Psoas muscle (tissue), 8 donors: ENCODE results near the gene RFT1. TPM values are rescaled to one million over a fixed set of nuclear protein-coding genes. Genes with fewer than 3 reads are reported as not detected.
A peak's percentile ranks its signal among the peaks of the same experiment; 100 is the strongest.

Source experiments
- ATAC-seq, 4 donors: fragments of 200-7000 bp; cut with Tn5 transposase; one replicate each; pipeline ENCODE4 v1.9.1; 2020; ENCODE audit warnings: moderate library complexity in 3 of 4, mild to moderate bottlenecking in 2 of 4
- DNase-seq, 2 donors: peaks; one replicate each; pipeline ENCODE4 v3.0.0-alpha.2; 2020
- H3K27ac ChIP-seq: fragments of 200-600 bp; one replicate; pipeline ENCODE4 v1.8.0; 2022
- H3K27me3 ChIP-seq, 3 donors: fragments of 200-600 bp in 1 of 3; one replicate each; pipeline versions ENCODE4 v1.6.1 to v1.8.0; 2013 to 2022; ENCODE audit warnings: low read length in 2 of 3, mild to moderate bottlenecking in 2 of 3, moderate library complexity in 1 of 3; ENCODE audit not compliant: insufficient read depth in 3 of 3
- H3K36me3 ChIP-seq, 2 donors: fragments of 200-600 bp in 1 of 2; one replicate each; pipeline versions ENCODE4 v1.6.1 to v1.8.0; 2013 to 2022; ENCODE audit warnings: low read depth in 1 of 2, mild to moderate bottlenecking in 1 of 2, moderate library complexity in 1 of 2; ENCODE audit not compliant: insufficient read depth in 1 of 2
- H3K4me1 ChIP-seq: fragments of 200-600 bp; one replicate; pipeline ENCODE4 v1.8.0; 2022
- H3K4me3 ChIP-seq: fragments of 200-600 bp; one replicate; pipeline ENCODE4 v1.8.0; 2022; ENCODE audit warnings: mild to moderate bottlenecking
- H3K9me3 ChIP-seq: fragments of 200-600 bp; one replicate; pipeline ENCODE4 v1.8.0; 2022
- WGBS, 3 donors: extraction: QIAGEN DNeasy Blood & Tissue Kit; methylation state at CpG; one replicate each; pipeline versions ENCODE4 v1.1.6 to v1.1.7; 2013; 5-methylcytosine and 5-hydroxymethylcytosine counted together
- intact Hi-C, 2 donors: fragments of 100-400 bp; cut with DNase I; formaldehyde crosslinking; loops; one replicate each; pipeline versions ENCODE4 v1.11.0 to v1.14.2; 2022
- polyA plus RNA-seq, 3 donors: library from polyadenylated mRNA; stranded (reverse); fragments of 200-250 nt; gene quantifications; one replicate each; pipeline ENCODE4 v1.2.3, GENCODE V29; 2013
- total RNA-seq, 4 donors: library from RNA; stranded (reverse); fragmentation: NEBNext Ultra II Directional in 2 of 4; extraction: Animal tissue kit (Norgen Biotek cat#: 25700) in 2 of 4; gene quantifications; one replicate each; pipeline versions ENCODE4 v1.2.1 to v1.2.4, GENCODE V29; 2021 to 2023
- TF ChIP-seq, protein P1 (sequence below): fragments of 200-600 bp; IDR thresholded peaks from one replicate; pipeline ENCODE4 v1.8.0; 2022; ENCODE audit warnings: antibody characterized with exemption
- donor health status: healthy with polysubstance abuse.
- donor health status: DM: no; HTN: no; CAD: no; lungs with moderate emphysema.
- donor health status: Bipolar disorder and iron deficiency.
- donor health status: healthy.
- donor health status: DM: yes; HTN: yes; CAD: no.
- donor health status: DM: no; HTN: no; CAD: no.
- donor health status: DM: no; HTN: no; CAD: no.
- donor health status: DM: yes; HTN: yes; CAD: no.

The RFT1 gene
- total and polyA plus RNA-seq, 7 donors: 5.4 to 13.2 (median 6.9) TPM

DNA sequence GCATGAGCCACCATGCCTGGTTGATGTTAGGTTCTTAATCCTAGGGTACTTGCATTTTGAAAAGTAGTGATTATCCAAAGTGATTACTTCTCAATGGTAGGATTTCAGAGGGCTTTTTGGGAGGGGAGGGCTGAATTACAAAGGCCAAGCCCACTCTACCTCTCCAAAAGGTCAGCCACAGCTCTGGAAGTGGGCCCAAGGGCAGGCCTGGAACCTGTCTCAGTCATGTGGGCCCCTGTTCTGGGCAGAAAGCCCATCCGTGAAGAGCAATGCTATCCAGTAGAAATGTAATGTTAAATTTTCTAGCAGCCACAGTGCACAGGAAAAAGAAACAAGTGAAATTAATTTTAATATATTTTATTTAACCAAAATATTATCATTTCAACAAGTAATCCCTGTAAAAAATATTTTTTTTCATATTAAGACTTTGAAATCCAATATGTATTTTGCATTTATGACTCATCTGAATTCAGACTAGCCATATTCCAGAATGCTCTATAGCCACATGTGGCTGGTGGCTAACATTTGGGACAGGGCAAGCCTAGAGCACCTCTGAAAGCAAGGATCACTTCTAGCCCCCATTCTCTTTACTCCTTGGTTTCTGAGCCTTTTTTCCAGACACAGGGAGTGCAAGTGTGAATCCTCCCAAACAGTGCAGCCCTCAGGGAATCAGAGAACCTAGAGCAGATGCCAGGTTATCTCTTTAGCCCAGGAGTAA is 16.8 kb downstream of the RFT1 start:
- TF ChIP-seq, protein P1, sequence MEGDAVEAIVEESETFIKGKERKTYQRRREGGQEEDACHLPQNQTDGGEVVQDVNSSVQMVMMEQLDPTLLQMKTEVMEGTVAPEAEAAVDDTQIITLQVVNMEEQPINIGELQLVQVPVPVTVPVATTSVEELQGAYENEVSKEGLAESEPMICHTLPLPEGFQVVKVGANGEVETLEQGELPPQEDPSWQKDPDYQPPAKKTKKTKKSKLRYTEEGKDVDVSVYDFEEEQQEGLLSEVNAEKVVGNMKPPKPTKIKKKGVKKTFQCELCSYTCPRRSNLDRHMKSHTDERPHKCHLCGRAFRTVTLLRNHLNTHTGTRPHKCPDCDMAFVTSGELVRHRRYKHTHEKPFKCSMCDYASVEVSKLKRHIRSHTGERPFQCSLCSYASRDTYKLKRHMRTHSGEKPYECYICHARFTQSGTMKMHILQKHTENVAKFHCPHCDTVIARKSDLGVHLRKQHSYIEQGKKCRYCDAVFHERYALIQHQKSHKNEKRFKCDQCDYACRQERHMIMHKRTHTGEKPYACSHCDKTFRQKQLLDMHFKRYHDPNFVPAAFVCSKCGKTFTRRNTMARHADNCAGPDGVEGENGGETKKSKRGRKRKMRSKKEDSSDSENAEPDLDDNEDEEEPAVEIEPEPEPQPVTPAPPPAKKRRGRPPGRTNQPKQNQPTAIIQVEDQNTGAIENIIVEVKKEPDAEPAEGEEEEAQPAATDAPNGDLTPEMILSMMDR: no peak
- Histone ChIP-seq H3K36me3 (peaks cover 3 to 72% of the 10 kb centered on the region in 2 donors), H3K27ac (peak overlapping the region; percentile 79), H3K4me3 (no peak overlapping the region), H3K9me3 (no peaks in the 10 kb centered on the region), H3K27me3 (no peaks in the 10 kb centered on the region), H3K4me1 (peaks cover 28% of the 10 kb centered on the region)
- 25 to 53% (median 39%) methylated on average over 1 of the region's 1 CpG for WGBS, 3 donors
- DNase-seq (peak; percentile 42 to 69), ATAC-seq (peak; percentile 71 to 87 (median 85))
- intact Hi-C loops: loop anchor here (1.0 kb wide), 2 partner anchors 82 to 83 kb away; no protein-coding TSS in a partner anchor

DNA sequence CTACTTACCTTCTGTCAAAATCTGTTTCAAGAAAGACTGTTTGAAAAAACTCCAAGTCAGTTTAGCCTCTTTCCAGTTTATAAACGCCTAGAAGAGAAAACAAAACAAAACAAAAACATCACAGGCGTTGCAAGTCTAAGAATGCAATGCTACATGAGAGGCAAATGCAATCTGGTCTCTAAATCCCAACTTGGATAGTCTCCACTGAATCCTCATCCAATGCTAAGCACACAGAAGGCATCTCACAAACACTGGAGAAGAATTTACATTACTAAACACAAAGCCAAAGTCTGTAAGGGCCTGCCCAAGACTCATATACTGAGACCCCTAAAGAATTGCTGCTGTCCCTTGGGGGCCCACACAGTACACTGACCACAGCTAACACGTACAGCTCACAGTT is 18.4 kb downstream of the RFT1 start:
- no peak overlapping the region for H3K27ac ChIP-seq
- peaks cover 28% of the 10 kb centered on the region for H3K4me1 ChIP-seq
- H3K9me3 ChIP-seq: no peaks in the 10 kb centered on the region
- peaks cover 3 to 58% of the 10 kb centered on the region in 2 donors for H3K36me3 ChIP-seq
- ATAC-seq (no peak), DNase-seq (no peak)
- no peak overlapping the region for H3K4me3 ChIP-seq
- intact Hi-C loops: no loop called here
- H3K27me3 ChIP-seq: no peaks in the 10 kb centered on the region
- TF ChIP-seq, protein P1: no peak
- 32 to 54% (median 41%) methylated on average over 3 of the region's 3 CpGs for WGBS, 3 donors

DNA sequence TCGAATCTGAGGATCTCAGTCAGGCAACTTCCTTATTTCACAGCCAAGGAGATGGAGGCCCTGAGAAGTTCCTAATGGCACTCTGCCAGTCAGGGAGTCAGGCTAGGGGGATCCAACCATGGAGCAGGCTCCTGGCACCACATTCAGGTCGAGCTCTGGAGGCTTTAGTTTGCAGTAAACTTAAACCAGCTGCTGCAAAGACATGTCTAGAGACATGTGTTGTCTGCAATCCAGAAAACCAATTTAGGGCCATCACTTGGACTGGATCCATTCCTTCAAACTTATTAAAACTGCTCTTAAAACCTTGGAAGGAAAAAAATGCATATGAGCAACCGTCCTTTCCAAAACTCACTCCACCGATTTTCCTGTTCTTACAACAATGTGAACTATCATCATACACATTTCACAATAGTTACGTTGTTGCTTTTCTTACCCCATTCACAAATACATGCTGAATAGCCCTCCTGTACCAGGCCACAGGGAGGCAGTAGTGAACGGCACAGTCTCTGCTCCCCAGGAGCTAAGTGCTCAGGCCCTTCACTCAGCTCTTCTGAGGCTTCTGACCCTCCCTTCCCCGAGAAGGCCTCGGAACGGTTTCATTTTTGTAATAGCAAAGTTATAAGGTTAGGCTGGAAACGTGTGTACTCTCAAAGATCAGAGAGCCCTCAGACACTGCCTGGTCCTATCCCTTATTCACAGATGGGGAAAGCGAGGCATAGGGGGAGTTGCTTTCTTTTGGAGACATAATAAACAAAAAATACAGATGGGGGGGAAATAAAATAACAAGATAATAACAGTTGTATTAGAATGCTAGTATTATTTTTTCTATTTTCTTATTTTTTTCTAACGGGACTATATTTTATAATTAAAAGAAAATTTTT is 20.1 kb downstream of the RFT1 start:
- Histone ChIP-seq H3K27me3 (no peaks in the 10 kb centered on the region), H3K36me3 (peaks cover 3 to 61% of the 10 kb centered on the region in 2 donors), H3K4me3 (no peak overlapping the region), H3K4me1 (peaks cover 28% of the 10 kb centered on the region), H3K27ac (no peak overlapping the region), H3K9me3 (no peaks in the 10 kb centered on the region)
- intact Hi-C loops: no loop called here
- TF ChIP-seq, protein P1: peak; percentile 30
- DNase-seq: peak; percentile 56 to 75
- peak in 3 of 4 donors; percentile 45 to 56 (median 56) for ATAC-seq
- WGBS, 3 donors: 65 to 73% (median 69%) methylated on average over 12 of the region's 12 CpGs

DNA sequence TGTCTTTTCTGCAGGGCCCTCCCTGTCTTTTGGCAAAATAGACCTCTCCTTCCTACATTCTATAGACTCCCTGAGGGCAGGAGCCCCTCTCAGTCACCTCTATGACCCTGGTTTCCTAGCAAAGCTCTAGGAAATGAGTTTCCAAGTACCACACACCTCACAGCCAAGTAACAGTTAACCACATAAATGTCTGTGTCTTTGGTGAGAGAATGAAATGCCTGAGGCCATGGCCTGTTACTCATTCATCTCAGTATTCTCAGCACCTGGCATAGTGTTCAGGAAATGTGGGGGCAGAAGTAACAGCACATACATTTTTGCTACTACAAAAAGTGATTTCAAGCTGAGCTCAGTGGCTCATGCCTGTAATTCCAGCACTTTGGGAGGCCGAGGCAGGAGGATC is 21.0 kb downstream of the RFT1 start:
- ATAC-seq (no peak), DNase-seq (no peak)
- no peak overlapping the region for H3K27ac ChIP-seq
- intact Hi-C loops: no loop called here
- no peak overlapping the region for H3K4me3 ChIP-seq
- TF ChIP-seq, protein P1: no peak
- WGBS, 3 donors: 90 to 96% (median 96%) methylated on average over 1 of the region's 1 CpG
- peaks cover 3 to 63% of the 10 kb centered on the region in 2 donors for H3K36me3 ChIP-seq
- no peaks in the 10 kb centered on the region for H3K9me3 ChIP-seq
- peaks cover 26% of the 10 kb centered on the region for H3K4me1 ChIP-seq
- no peaks in the 10 kb centered on the region for H3K27me3 ChIP-seq
